Cardiac muscle cell (in vitro differentiated cells and primary cell): ENCODE results near the gene TMEM44. TPM values are rescaled to one million over a fixed set of nuclear protein-coding genes. Genes with fewer than 3 reads are reported as not detected.

ENCODE experiments used
- DNase-seq, 2 donors: peaks; one replicate each; pipeline versions ENCODE4 v3.0.0 to v3.0.0-alpha.2; 2010 to 2017; ENCODE audit warnings: low read depth in 1 of 2, low spot score in 1 of 2
- H3K27ac ChIP-seq: fragments of 200-600 bp; sonication (generic); 2 replicates; pipeline ENCODE4 v1.5.1; 2016
- H3K27me3 ChIP-seq: fragments of 200-600 bp; sonication (generic); 2 replicates; pipeline ENCODE4 v1.6.0; 2016; ENCODE audit warnings: control low read depth
- H3K36me3 ChIP-seq: fragments of 200-600 bp; sonication (generic); 2 replicates; pipeline ENCODE4 v1.5.1; 2016; ENCODE audit warnings: control low read depth
- H3K4me1 ChIP-seq: fragments of 200-600 bp; sonication (generic); 2 replicates; pipeline ENCODE4 v1.8.1; 2017; ENCODE audit warnings: low read depth, mild to moderate bottlenecking, mixed run types
- H3K4me3 ChIP-seq: fragments of 200-600 bp; sonication (generic); 2 replicates; pipeline ENCODE4 v1.5.1; 2016; ENCODE audit warnings: mild to moderate bottlenecking
- H3K9me3 ChIP-seq: fragments of 200-600 bp; sonication (generic); 2 replicates; pipeline ENCODE4 v1.5.1; 2017; ENCODE audit warnings: low read depth, mild to moderate bottlenecking, control low read depth
- CTCF ChIP-seq: IDR thresholded peaks from 2 replicates; pipeline ENCODE4 v1.5.1; 2012; ENCODE audit warnings: low read depth, mild to moderate bottlenecking, low read length
- polyA plus RNA-seq: library from polyadenylated mRNA; unstranded; fragments of >200 nt; fragmentation: Nextera tagmentation; extraction: Ambion mirVana; gene quantifications from 2 replicates; pipeline ENCODE4 v1.2.1, GENCODE V29; 2016
- total RNA-seq: library from RNA; depleted of rRNA; stranded (reverse); fragments of >200 nt; gene quantifications from 2 replicates; pipeline ENCODE4 v1.2.3, GENCODE V29; 2016

Gene TMEM44
- total and polyA plus RNA-seq, 2 experiments from 2014 or later: 16.2 to 19.2 TPM

GRCh38 chr3:194585880-194586281 lies 47.3 kb downstream of the TMEM44 start:
- no peak overlapping the region for H3K27ac ChIP-seq
- DNase-seq: no peak
- H3K4me1 ChIP-seq: no peaks in the 10 kb centered on the region
- H3K36me3 ChIP-seq: no peaks in the 10 kb centered on the region
- H3K9me3 ChIP-seq: no peaks in the 10 kb centered on the region
- H3K27me3 ChIP-seq: no peaks in the 10 kb centered on the region
- no peak overlapping the region for H3K4me3 ChIP-seq
- no peak for TF ChIP-seq CTCF

GRCh38 chr3:194584866-194585265 lies 48.4 kb downstream of the TMEM44 start:
- TF ChIP-seq CTCF: no peak
- Histone ChIP-seq H3K27me3 (no peaks in the 10 kb centered on the region), H3K27ac (no peak overlapping the region), H3K4me1 (no peaks in the 10 kb centered on the region), H3K9me3 (no peaks in the 10 kb centered on the region), H3K36me3 (no peaks in the 10 kb centered on the region), H3K4me3 (peak overlapping the region; percentile 76)
- DNase-seq: peak in 1 of 2 donors; percentile 63

GRCh38 chr3:194584320-194584776 lies 48.9 kb downstream of the TMEM44 start:
- Histone ChIP-seq H3K4me1 (peaks cover 4% of the 10 kb centered on the region), H3K27me3 (no peaks in the 10 kb centered on the region), H3K27ac (peak overlapping the region; percentile 97), H3K9me3 (no peaks in the 10 kb centered on the region), H3K36me3 (no peaks in the 10 kb centered on the region), H3K4me3 (peak overlapping the region; percentile 76)
- DNase-seq: no peak
- TF ChIP-seq CTCF: no peak

GRCh38 chr3:194582196-194582905 lies 50.9 kb downstream of the TMEM44 start:
- H3K4me1 ChIP-seq: peaks cover 12% of the 10 kb centered on the region
- no peak overlapping the region for H3K4me3 ChIP-seq
- H3K36me3 ChIP-seq: no peaks in the 10 kb centered on the region
- H3K9me3 ChIP-seq: no peaks in the 10 kb centered on the region
- no peak for DNase-seq
- no peak overlapping the region for H3K27ac ChIP-seq
- H3K27me3 ChIP-seq: no peaks in the 10 kb centered on the region
- TF ChIP-seq CTCF: no peak

- Histone ChIP-seq H3K36me3 (no peaks in the 10 kb centered on the region), H3K27me3 (no peaks in the 10 kb centered on the region), H3K4me3 (no peak overlapping the region), H3K4me1 (peaks cover 18% of the 10 kb centered on the region), H3K9me3 (no peaks in the 10 kb centered on the region), H3K27ac (peak overlapping the region; percentile 84)
- no peak for TF ChIP-seq CTCF
- peak; percentile 82 to 95 for DNase-seq
Observed at GRCh38 chr3:194579091-194579606, 54.1 kb downstream of the TMEM44 start.
